Stimulated activated CD8-positive, alpha-beta memory T cell treated with anti-CD3 and anti-CD28 coated beads, Interleukin-12 subunit alpha, Interleukin-12 subunit beta, amount 100 ng/mL, for 1 hour (primary cell): ENCODE measurements around the gene NFIA.
"Not testable (repeated sequence)": the region's sequence is repeated elsewhere in the genome, so short reads cannot be mapped to it uniquely, and the experiment has no call there.

ENCODE experiments used
- DNase-seq: peaks from one replicate; pipeline ENCODE4 v3.0.0-alpha.2; 2020; ENCODE audit warnings: low read depth

NFIA gene

GRCh38 chr1:61102041-61102440, 19.7 kb downstream of the NFIA start:
- no peak for DNase-seq

- no peak for DNase-seq
Measured at GRCh38 chr1:61102621-61103020, 20.3 kb downstream of the NFIA start.

- DNase-seq, result no peak
Measured at GRCh38 chr1:61104220-61104671, 21.9 kb downstream of the NFIA start.

GRCh38 chr1:61107638-61108037, 25.3 kb downstream of the NFIA start:
- no peak for DNase-seq

- no peak for DNase-seq
Measured at GRCh38 chr1:61109158-61109557, 26.8 kb downstream of the NFIA start.

- no peak for DNase-seq
Measured at GRCh38 chr1:61109910-61110309, 27.5 kb downstream of the NFIA start.

- no peak for DNase-seq
Measured at GRCh38 chr1:61110554-61110953, 28.2 kb downstream of the NFIA start.

- DNase-seq, result no peak
Measured at GRCh38 chr1:61111084-61112004, 29.0 kb downstream of the NFIA start.

- DNase-seq, result no peak
Measured at GRCh38 chr1:61114178-61114870, 32.0 kb downstream of the NFIA start.

GRCh38 chr1:61115436-61115835, 33.1 kb downstream of the NFIA start:
- no peak for DNase-seq

- no peak for DNase-seq
Measured at GRCh38 chr1:61116421-61116820, 34.1 kb downstream of the NFIA start.

GRCh38 chr1:61117283-61117682, 34.9 kb downstream of the NFIA start:
- DNase-seq, result no peak

- no peak for DNase-seq
Measured at GRCh38 chr1:61119085-61119484, 36.7 kb downstream of the NFIA start.

- DNase-seq, result no peak
Measured at GRCh38 chr1:61120246-61120840, 38.0 kb downstream of the NFIA start.

GRCh38 chr1:61120998-61121397, 38.6 kb downstream of the NFIA start:
- no peak for DNase-seq

GRCh38 chr1:61121631-61122030, 39.3 kb downstream of the NFIA start:
- no peak for DNase-seq

- DNase-seq, result no peak
Measured at GRCh38 chr1:61122389-61122788, 40.0 kb downstream of the NFIA start.

- DNase-seq, result no peak
Measured at GRCh38 chr1:61123326-61123725, 41.0 kb downstream of the NFIA start.

GRCh38 chr1:61124078-61124477, 41.7 kb downstream of the NFIA start:
- no peak for DNase-seq

GRCh38 chr1:61124696-61125095, 42.3 kb downstream of the NFIA start:
- DNase-seq, result no peak

GRCh38 chr1:61125263-61125662, 42.9 kb downstream of the NFIA start:
- no peak for DNase-seq

GRCh38 chr1:61125895-61126294, 43.5 kb downstream of the NFIA start:
- no peak for DNase-seq

GRCh38 chr1:61126843-61127242, 44.5 kb downstream of the NFIA start:
- not testable (repeated sequence) for DNase-seq
